GM18511 (cell line): ENCODE results near the gene RUNX1.
A peak's percentile ranks its signal among the peaks of the same experiment; 100 is the strongest.

Experiments
- ATAC-seq: cut with Tn5 transposase; IDR thresholded peaks from one replicate; pipeline ENCODE4 v1.9.1; 2021; ENCODE audit warnings: mild to moderate bottlenecking, moderate library complexity; ENCODE audit not compliant: unreplicated experiment

Gene RUNX1

DNA sequence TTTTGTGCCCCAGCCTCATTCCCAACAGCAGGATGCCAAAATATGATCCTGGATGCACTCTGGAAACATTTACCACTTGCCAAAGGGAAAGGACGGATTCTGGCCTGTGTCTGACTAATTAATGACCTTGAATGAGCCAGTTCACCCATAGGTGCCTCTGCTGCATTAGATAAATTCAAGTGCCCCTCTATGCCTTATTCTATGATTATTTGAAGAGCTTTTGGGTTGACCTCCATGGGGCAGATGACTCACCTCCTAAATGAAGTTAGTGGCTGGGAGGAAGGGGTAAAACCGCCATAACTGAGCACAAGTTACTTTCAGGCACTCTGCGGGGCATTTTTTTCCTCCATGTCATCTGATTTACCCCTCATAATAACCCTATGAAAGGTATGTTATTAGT, 282.2 kb downstream of the RUNX1 start:
- ATAC-seq = no peak

DNA sequence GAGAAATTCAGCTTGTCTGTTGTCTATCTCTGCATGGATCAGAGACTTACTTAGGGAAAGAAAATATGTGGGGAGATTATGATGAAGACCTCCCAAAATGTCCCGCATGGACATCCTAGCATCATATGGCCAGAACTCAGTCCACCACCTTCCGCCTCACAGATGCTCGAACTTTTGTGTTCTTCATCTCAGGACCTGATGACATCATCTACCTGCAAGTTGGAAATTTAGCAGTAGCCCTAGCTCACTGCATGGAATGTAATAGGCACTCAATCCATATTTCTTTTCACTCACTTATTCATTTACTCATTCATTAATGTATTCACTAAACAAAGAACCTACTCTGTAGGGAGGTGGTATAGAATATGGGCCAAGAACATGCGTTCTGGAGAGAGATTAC, 283.5 kb downstream of the RUNX1 start:
- ATAC-seq = no peak

DNA sequence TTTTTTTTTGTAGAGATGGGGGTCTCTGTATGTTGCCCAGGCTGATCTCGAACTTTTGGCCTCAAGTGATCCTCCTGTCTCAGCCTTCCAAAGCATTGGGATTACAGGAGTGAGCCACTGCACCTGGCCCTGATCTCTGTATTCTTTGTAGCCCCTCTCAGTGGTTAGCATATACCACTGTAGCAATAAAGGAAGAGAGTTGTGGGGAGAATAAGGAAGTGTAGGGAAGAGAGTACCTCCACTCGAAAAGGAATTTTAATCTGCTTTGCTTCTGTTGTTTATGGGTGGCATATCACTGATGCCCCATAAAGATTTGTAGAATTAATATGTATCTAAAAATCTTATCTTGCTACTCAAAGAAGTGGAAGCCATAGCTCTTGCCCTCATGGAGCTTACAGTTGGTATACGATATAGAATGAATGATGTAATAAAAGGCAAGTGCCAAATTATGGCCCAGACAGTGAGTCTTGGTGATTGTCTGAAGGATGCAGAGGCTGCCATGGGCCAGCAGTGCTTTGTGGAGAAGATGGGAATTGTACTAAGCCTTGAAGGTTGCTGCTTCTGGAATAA, 284.3 kb downstream of the RUNX1 start:
- ATAC-seq = no peak

DNA sequence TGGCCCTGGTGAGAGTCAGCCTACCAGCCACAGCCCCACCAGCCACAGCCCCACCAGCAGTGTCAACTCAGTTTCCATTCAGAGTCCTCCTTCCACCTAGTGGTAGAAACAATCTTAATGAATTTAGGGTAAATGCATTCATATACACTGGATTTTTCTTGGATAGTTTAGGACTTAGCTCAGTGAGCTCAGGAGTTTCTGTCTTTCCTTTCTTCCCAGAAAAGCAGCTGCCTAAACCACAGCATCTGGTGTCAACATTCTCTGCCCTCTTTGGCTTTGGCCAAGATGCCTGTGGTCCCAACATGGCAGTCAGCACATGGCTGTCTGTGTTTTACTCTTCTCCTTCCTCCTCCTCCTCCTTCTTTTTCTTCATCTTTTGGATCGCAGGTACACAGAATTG, 286.3 kb downstream of the RUNX1 start:
- no peak for ATAC-seq

DNA sequence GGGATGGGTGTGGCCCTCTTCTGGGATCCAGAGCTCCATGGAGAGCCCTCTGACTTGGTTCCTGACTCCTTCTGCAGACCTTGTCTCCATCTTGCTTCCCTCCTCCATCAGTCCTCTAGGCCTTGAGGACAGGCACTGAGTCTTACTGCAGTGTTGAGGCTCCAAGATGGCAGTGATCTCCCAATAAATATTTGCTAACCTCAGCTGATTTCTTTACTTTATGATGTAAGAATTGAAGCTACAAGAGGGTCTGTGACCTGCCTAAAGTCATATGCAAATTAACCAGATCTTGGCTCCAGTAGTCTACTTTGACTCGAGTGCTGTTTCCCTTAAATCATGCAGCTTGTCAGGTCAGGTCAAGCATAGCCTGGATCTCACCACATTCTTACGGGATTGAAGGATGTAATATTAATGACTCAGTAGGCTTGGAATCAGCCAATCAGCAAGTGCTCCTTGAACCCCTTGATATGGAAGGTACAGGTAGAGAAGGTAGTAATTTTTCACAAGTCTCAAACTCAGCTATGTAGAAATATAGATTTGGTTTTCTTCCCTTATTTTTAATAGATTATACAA, 287.3 kb downstream of the RUNX1 start:
- no peak for ATAC-seq

DNA sequence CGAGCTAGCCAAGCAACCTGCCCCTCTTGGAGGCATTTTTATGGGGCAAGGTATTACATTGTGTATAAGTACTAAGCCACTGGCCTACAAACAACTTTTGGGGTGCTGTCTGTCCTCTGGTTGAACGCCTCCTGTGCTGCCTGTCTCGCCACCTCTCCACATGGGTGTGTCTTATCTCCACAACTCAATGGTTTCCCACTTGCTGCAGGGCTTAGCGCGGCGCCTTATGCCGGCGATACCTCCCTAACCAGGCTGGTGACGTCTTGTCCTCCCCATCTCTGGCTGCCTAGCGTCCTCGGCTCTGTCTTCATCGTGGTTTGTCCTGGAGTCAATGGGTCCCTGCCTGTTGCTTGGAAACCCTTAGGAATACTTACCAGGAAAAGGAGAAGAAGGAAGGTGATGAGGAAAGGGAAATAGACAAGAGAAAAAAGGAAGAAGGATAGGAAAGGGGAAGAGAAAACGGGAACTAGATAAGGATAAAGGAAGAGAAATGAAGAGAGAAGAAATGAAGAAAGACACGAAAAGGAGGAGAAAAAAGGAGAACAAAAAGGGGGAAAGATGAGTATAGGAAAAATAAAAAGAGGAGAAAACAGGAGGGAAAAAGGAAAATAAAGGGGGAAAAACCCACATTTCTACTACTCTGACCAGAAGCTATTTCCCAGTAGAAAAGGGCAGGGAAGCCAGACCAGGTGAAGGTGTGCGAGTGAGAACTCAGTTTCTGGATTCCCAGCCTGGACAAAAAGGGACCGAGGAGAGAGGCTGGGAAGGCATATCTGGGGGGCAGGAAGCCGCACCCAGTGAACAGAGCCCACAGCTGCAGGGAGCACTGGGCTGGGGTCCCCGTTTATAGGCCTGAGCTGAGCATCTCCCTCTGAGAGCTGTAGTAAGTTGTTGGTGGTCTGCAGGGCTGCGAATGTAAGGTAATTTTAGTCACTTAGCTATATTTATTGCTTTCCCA, 294.1 kb downstream of the RUNX1 start:
- ATAC-seq = no peak

DNA sequence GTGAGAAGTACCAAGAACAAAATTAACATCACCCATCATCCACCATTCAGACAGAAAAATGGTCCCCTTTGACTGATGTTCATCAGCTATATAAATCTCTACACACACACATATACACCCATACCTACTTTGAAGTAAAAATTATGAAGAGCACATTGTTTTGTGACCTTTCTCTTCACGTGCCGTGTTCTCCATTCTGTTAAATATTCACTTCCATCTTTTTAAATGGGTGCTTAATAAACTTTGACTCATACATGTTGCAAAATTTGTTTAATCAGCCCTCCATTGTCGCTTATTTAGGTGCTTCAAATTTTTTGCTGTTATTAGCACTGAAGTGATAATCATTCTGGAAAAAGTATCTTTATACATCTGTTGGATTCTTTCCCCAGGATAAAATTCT, 300.2 kb downstream of the RUNX1 start:
- no peak for ATAC-seq

DNA sequence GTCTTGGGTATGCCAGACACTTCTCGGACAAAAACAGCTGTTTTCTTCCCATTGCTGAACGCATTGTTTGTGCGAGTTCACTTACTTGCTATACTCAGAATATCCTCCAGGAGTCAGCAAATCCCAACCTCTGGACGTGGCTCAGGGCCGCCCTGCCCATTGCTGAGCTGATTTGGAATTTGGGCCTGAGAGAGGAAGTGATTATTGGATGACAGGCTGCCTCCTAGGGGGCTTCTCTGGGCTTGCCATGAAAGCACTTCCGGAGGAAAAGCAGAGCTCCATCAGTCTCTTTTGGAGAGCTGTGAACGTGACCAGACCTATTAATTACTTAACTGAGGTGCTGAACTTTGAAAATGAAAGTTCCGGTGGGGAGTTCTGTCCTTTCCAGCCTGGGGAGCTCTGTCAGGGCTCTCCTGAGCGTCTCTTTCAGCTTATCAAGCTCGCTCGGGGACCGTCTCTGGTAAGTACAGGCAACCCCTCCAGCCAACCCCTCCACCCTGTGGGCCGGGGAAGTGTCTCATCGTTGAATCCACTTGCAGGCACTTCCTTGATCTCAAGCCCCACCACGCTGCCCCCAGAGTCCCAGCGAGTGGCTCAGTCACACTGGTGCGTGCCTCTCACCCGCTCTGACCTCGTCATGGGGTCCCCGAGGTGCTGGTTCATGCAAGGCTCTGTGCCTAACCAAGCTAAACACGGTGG, 303.4 kb downstream of the RUNX1 start:
- peak; percentile 72 for ATAC-seq

DNA sequence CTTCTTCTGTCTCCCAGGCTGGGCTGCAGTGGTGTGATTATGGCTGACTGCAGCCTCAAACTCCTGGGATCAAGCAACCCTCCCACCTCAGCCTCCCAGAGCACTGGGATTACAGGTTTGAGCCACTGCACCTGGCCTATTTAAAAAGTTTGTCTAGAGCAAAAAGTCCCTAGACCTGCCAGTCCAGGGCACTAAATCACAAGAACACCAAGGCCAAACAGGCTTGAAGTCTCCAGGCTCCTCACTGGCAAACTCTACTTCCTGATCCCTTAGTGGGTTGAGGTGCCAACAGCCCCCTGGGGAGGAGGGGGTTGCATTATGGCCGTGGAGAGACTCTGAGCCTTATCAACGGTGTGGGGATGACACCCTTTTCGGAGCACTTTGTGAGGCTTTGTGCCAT, 304.3 kb downstream of the RUNX1 start:
- no peak for ATAC-seq

DNA sequence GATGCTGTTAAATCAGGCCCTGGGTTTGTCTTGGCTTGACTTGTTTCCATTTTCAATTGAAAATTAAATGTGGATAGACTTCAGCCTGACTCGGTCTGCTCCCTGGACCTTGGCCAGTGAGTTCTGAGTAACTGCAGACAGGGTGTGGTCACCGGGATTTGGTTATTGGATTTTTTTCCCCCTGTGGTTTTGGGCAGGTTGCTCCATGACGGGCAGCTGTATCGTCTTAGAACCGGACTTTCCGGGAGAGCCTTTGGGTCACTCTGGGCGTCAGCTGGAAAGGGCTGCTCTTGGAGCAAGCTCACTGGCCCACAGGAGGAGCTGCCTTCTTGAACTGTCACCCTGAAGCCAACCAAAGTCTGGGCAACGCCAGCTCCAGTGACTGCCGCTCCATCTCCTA, 305.3 kb downstream of the RUNX1 start:
- no peak for ATAC-seq

DNA sequence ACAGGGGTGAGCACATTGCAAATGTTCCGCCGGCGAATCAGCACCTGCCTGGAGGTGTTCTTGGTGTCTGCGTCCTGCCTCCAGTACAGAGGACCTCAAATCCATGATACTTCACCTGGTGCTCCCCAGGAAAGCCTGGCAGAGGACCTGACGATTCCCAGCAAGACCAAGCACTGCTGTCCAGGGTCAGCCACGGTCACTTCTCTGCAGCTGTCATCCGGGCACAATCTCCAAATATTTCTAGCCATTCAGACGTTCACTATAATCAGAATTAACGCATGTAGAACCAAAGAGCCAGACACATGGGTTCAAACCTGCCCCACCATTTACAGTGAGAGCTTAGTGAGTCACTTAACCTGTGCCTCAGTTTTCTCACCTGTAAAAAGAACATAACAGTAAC, 305.8 kb downstream of the RUNX1 start:
- ATAC-seq = no peak

DNA sequence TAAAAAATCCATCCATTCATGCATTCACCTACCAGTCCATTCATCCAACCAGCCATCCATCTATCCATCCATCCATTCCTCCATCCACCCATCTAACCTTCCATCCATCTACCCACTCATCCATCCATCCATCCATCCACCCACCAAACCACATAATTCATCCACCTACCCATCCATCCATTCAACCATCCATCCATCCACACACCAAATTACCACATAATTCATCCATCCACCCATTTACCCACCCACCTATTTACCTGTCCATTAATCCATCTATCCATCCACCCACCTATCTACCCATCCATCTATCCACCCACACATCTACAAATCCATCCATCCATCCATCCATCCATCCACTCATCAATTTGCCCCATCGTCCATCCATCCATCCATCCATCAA, 308.9 kb downstream of the RUNX1 start:
- no peak for ATAC-seq
